ENCODE results near the gene COG8.

DNA sequence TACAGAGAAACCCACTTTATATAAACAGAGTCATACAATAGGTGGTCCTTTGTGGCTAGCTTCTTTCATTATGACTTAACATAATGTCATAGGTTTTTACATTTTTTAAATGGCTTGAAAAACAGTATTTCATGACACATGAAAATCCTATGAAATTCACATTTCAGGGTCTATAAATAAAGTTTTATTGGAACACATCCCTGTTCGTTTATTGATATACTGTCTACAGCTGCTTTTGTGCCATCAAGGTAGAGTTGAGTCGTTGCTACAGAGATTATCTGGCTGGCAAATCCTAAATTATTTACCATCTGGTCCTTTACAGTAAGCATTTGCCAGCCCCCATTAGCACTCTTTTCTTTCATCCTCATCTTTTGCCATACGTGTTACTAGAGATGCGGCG is 25.9 kb downstream of the COG8 start:
- TF ChIP-seq EZH2 (IDR thresholded peaks at IDR 0.05; ENCODE audit: borderline replicate concordance) (no peak), EZH2phosphoT487 (IDR thresholded peaks at IDR 0.05; ENCODE audit: low read depth, severe bottlenecking, unreplicated experiment) (no peak)
- TF ChIP-seq, protein P1, sequence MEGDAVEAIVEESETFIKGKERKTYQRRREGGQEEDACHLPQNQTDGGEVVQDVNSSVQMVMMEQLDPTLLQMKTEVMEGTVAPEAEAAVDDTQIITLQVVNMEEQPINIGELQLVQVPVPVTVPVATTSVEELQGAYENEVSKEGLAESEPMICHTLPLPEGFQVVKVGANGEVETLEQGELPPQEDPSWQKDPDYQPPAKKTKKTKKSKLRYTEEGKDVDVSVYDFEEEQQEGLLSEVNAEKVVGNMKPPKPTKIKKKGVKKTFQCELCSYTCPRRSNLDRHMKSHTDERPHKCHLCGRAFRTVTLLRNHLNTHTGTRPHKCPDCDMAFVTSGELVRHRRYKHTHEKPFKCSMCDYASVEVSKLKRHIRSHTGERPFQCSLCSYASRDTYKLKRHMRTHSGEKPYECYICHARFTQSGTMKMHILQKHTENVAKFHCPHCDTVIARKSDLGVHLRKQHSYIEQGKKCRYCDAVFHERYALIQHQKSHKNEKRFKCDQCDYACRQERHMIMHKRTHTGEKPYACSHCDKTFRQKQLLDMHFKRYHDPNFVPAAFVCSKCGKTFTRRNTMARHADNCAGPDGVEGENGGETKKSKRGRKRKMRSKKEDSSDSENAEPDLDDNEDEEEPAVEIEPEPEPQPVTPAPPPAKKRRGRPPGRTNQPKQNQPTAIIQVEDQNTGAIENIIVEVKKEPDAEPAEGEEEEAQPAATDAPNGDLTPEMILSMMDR (IDR thresholded peaks at IDR 0.05; ENCODE audit: poor library complexity) = no peak
